Skeletal muscle satellite cell (primary cell): ENCODE data around the gene TRA2B.
A peak's percentile ranks its signal among the peaks of the same experiment; 100 is the strongest.

Experiments used
- H3K27me3 ChIP-seq: 2 replicates; pipeline ENCODE4 v1.7.0; 2013; ENCODE audit warnings: low read length; ENCODE audit not compliant: control insufficient read depth, insufficient read depth
- H3K36me3 ChIP-seq: 2 replicates; pipeline ENCODE4 v1.7.0; 2013; ENCODE audit warnings: mild to moderate bottlenecking, control low read depth, low read length; ENCODE audit not compliant: insufficient read depth
- H3K4me1 ChIP-seq: 2 replicates; pipeline ENCODE4 v1.7.0; 2013; ENCODE audit warnings: low read length; ENCODE audit not compliant: control insufficient read depth, insufficient read depth
- H3K4me2 ChIP-seq: 2 replicates; pipeline ENCODE4 v1.7.0; 2013; ENCODE audit warnings: mild to moderate bottlenecking, low read length
- H3K4me3 ChIP-seq: 2 replicates; pipeline ENCODE4 v1.7.0; 2013; ENCODE audit warnings: low read length
- H3K9ac ChIP-seq: 2 replicates; pipeline ENCODE4 v1.7.0; 2013; ENCODE audit warnings: mild to moderate bottlenecking, low read depth, low read length, moderate library complexity
- H3K9me3 ChIP-seq: replicated peaks from 2 replicates; pipeline ENCODE4 v1.7.0; 2013; ENCODE audit warnings: mild to moderate bottlenecking, control low read depth, low read length

The TRA2B gene

GRCh38 chr3:185934174-185934557 is 3.6 kb downstream of the TRA2B start:
- H3K36me3 ChIP-seq: peaks cover 38% of the 10 kb centered on the region
- H3K4me2 ChIP-seq: peak overlapping the region; percentile 84
- H3K9ac ChIP-seq: peak overlapping the region; percentile 100
- H3K4me3 ChIP-seq: peak overlapping the region; percentile 96
- H3K9me3 ChIP-seq: no peaks in the 10 kb centered on the region
- no peaks in the 10 kb centered on the region for H3K27me3 ChIP-seq
- peaks cover 51% of the 10 kb centered on the region for H3K4me1 ChIP-seq

GRCh38 chr3:185933374-185934173 is 4.2 kb downstream of the TRA2B start:
- Histone ChIP-seq H3K27me3 (no peaks in the 10 kb centered on the region), H3K9me3 (no peaks in the 10 kb centered on the region), H3K4me1 (peaks cover 57% of the 10 kb centered on the region), H3K36me3 (peaks cover 44% of the 10 kb centered on the region), H3K4me2 (peak overlapping the region; percentile 84), H3K4me3 (peak overlapping the region; percentile 96), H3K9ac (peak overlapping the region; percentile 100)

GRCh38 chr3:185931777-185932612 is 5.8 kb downstream of the TRA2B start:
- Histone ChIP-seq H3K9ac (peak overlapping the region; percentile 100), H3K27me3 (no peaks in the 10 kb centered on the region), H3K4me1 (peaks cover 70% of the 10 kb centered on the region), H3K9me3 (no peaks in the 10 kb centered on the region), H3K4me3 (peak overlapping the region; percentile 96), H3K4me2 (peak overlapping the region; percentile 84), H3K36me3 (peaks cover 52% of the 10 kb centered on the region)

- no peaks in the 10 kb centered on the region for H3K27me3 ChIP-seq
- peaks cover 75% of the 10 kb centered on the region for H3K4me1 ChIP-seq
- H3K4me3 ChIP-seq: peak overlapping the region; percentile 28
- peaks cover 57% of the 10 kb centered on the region for H3K36me3 ChIP-seq
- H3K9ac ChIP-seq: no peak overlapping the region
- H3K9me3 ChIP-seq: no peaks in the 10 kb centered on the region
- peak overlapping the region; percentile 84 for H3K4me2 ChIP-seq
These were observed 7.3 kb downstream of the TRA2B start for GRCh38 chr3:185930393-185931107.

- peaks cover 75% of the 10 kb centered on the region for H3K4me1 ChIP-seq
- H3K9ac ChIP-seq: peak overlapping the region; percentile 3
- H3K36me3 ChIP-seq: peaks cover 68% of the 10 kb centered on the region
These were observed 8.3 kb downstream of the TRA2B start for GRCh38 chr3:185929192-185930151.

GRCh38 chr3:185928496-185928895 is 9.3 kb downstream of the TRA2B start:
- peak overlapping the region; percentile 32 for H3K4me3 ChIP-seq
- H3K36me3 ChIP-seq: peaks cover 77% of the 10 kb centered on the region
- peaks cover 68% of the 10 kb centered on the region for H3K4me1 ChIP-seq
- no peaks in the 10 kb centered on the region for H3K27me3 ChIP-seq
- H3K9ac ChIP-seq: no peak overlapping the region
- peak overlapping the region; percentile 84 for H3K4me2 ChIP-seq
- H3K9me3 ChIP-seq: no peaks in the 10 kb centered on the region

More at GRCh38 chr3:185929192-185930151, 8.3 kb downstream of the TRA2B start:
- no peaks in the 10 kb centered on the region for H3K27me3 ChIP-seq
- H3K4me2 ChIP-seq: peak overlapping the region; percentile 84
- no peaks in the 10 kb centered on the region for H3K9me3 ChIP-seq
- H3K4me3 ChIP-seq: peak overlapping the region; percentile 33

GRCh38 chr3:185927501-185928200 is 10.2 kb downstream of the TRA2B start:
- no peaks in the 10 kb centered on the region for H3K27me3 ChIP-seq
- H3K9ac ChIP-seq: no peak overlapping the region
- peak overlapping the region; percentile 34 for H3K4me3 ChIP-seq
- peak overlapping the region; percentile 84 for H3K4me2 ChIP-seq
- H3K36me3 ChIP-seq: peaks cover 86% of the 10 kb centered on the region
- H3K4me1 ChIP-seq: peaks cover 60% of the 10 kb centered on the region
- no peaks in the 10 kb centered on the region for H3K9me3 ChIP-seq

- Histone ChIP-seq H3K9ac (no peak overlapping the region), H3K9me3 (no peaks in the 10 kb centered on the region), H3K4me2 (peak overlapping the region; percentile 23), H3K36me3 (peaks cover 96% of the 10 kb centered on the region), H3K27me3 (no peaks in the 10 kb centered on the region), H3K4me3 (no peak overlapping the region), H3K4me1 (peaks cover 50% of the 10 kb centered on the region)
These were observed 11.4 kb downstream of the TRA2B start for GRCh38 chr3:185926445-185926844.

GRCh38 chr3:185925353-185925752 is 12.5 kb downstream of the TRA2B start:
- Histone ChIP-seq H3K4me2 (no peak overlapping the region), H3K36me3 (peaks cover 98% of the 10 kb centered on the region), H3K9me3 (no peaks in the 10 kb centered on the region), H3K4me3 (no peak overlapping the region), H3K9ac (no peak overlapping the region), H3K4me1 (peaks cover 39% of the 10 kb centered on the region), H3K27me3 (no peaks in the 10 kb centered on the region)

- Histone ChIP-seq H3K36me3 (peaks cover 98% of the 10 kb centered on the region), H3K4me2 (no peak overlapping the region), H3K9ac (no peak overlapping the region), H3K4me3 (no peak overlapping the region), H3K4me1 (peaks cover 29% of the 10 kb centered on the region), H3K27me3 (no peaks in the 10 kb centered on the region), H3K9me3 (no peaks in the 10 kb centered on the region)
These were observed 13.4 kb downstream of the TRA2B start for GRCh38 chr3:185924375-185924774.
